Peyer's patch (tissue), 4 donors: ENCODE measurements around the gene USP6NL.

Experiments
- CTCF ChIP-seq, 6 experiments: fragments of 450-650 bp in 4 of 6; fragments of 200-600 bp in 2 of 6; sonication (generic) in 1 of 6; IDR thresholded peaks; one replicate each; pipeline ENCODE4 v1.5.1; 2017 to 2019; ENCODE audit warnings: antibody characterized with exemption in 6 of 6, mild to moderate bottlenecking in 3 of 6, moderate library complexity in 1 of 6
- POLR2A ChIP-seq, 2 donors: fragments of 450-650 bp; IDR thresholded peaks; one replicate each; pipeline ENCODE4 v1.5.1; 2017; ENCODE audit warnings: antibody characterized with exemption in 2 of 2, mild to moderate bottlenecking in 2 of 2, moderate library complexity in 2 of 2

- TF ChIP-seq CTCF (IDR thresholded peaks at IDR 0.05) (no peak), POLR2A (IDR thresholded peaks at IDR 0.05) (no peak)
Measured at GRCh38 chr10:11443468-11444154, 167.8 kb downstream of the USP6NL start.
